B cell (primary cell): ENCODE data around the gene ACAP3. TPM values are rescaled to one million over a fixed set of nuclear protein-coding genes. Genes with fewer than 3 reads are reported as not detected.

Source experiments
- ATAC-seq: fragments of 200-7000 bp; cut with Tn5 transposase; one replicate; pipeline ENCODE4 v1.10.0; 2021; ENCODE audit warnings: low read depth, mild to moderate bottlenecking, moderate number of reproducible peaks, moderate library complexity
- CTCF ChIA-PET: fragments of 350-600 bp; sonication (Branson Sonifier 250); formaldehyde crosslinking; loops from one replicate; lab custom pipeline; 2021; ENCODE audit warnings: antibody characterized with exemption, inconsistent platforms; lab: Charles Lee
- POLR2A ChIA-PET: fragments of 350-600 bp; sonication (Branson Sonifier 250); formaldehyde crosslinking; loops from one replicate; lab custom pipeline; 2021; ENCODE audit warnings: antibody characterized with exemption; lab: Charles Lee
- DNase-seq: peaks from one replicate; pipeline ENCODE4 v3.0.0; 2013
- H2AFZ ChIP-seq: 2 replicates; pipeline ENCODE4 v1.6.1; 2012; ENCODE audit warnings: mild to moderate bottlenecking, low read depth, low read length; ENCODE audit not compliant: insufficient read depth, poor library complexity, severe bottlenecking
- H3K27ac ChIP-seq, 2 donors: 1 replicate in 1 of 2; 2 replicates in 1 of 2; pipeline ENCODE4 v1.5.1; 2012 to 2013; ENCODE audit warnings: low read length in 2 of 2, mild to moderate bottlenecking in 2 of 2, moderate library complexity in 1 of 2
- H3K27me3 ChIP-seq, 4 experiments: fragments of 200-600 bp in 1 of 4; sonication (generic) in 1 of 4; replicated peaks in 1 of 4; 1 replicate in 2 of 4; 2 replicates in 2 of 4; pipeline versions ENCODE4 v1.6.1 to v1.7.0; 2013 to 2016; ENCODE audit warnings: low read length in 3 of 4, mild to moderate bottlenecking in 2 of 4, mixed read lengths in 1 of 4, moderate library complexity in 1 of 4; ENCODE audit not compliant: insufficient read depth in 4 of 4, control insufficient read depth in 3 of 4; ENCODE audit errors: control extremely low read depth in 1 of 4
- H3K36me3 ChIP-seq, 2 experiments: replicated peaks in 1 of 2; 1 replicate in 1 of 2; 2 replicates in 1 of 2; pipeline versions ENCODE4 v1.6.1 to v1.7.1; 2013; ENCODE audit warnings: low read length in 1 of 2; ENCODE audit not compliant: insufficient read depth in 2 of 2, control insufficient read depth in 1 of 2; ENCODE audit errors: control extremely low read depth in 1 of 2, extremely low read depth in 1 of 2
- H3K4me1 ChIP-seq, 2 donors: fragments of 200-600 bp in 1 of 2; sonication (generic) in 1 of 2; 1 replicate in 1 of 2; 2 replicates in 1 of 2; pipeline versions ENCODE4 v1.5.1 to v1.6.1; 2013 to 2017; ENCODE audit warnings: low read length in 2 of 2; ENCODE audit not compliant: control insufficient read depth in 2 of 2, insufficient read depth in 2 of 2
- H3K4me2 ChIP-seq: replicated peaks from 2 replicates; pipeline ENCODE3; 2012; ENCODE audit warnings: mild to moderate bottlenecking, low read depth, low read length; ENCODE audit not compliant: poor library complexity, severe bottlenecking
- H3K4me3 ChIP-seq, 5 experiments: fragments of 200-600 bp in 1 of 5; sonication (generic) in 1 of 5; 1 replicate in 3 of 5; 2 replicates in 2 of 5; pipeline versions ENCODE4 v1.5.1 to v1.7.0; 2011 to 2016; ENCODE audit warnings: low read length in 4 of 5, mild to moderate bottlenecking in 4 of 5, low read depth in 2 of 5, control low read depth in 1 of 5, moderate library complexity in 1 of 5; ENCODE audit not compliant: insufficient read depth in 1 of 5; ENCODE audit errors: control extremely low read depth in 1 of 5, extremely low read depth in 1 of 5
- H3K79me2 ChIP-seq: fragments of 200-600 bp; sonication (generic); one replicate; pipeline ENCODE4 v1.6.0; 2016; ENCODE audit warnings: low read length; ENCODE audit not compliant: control insufficient read depth, insufficient read depth
- H3K9ac ChIP-seq: fragments of 200-600 bp; sonication (generic); 2 replicates; pipeline ENCODE4 v1.6.1; 2017; ENCODE audit warnings: mild to moderate bottlenecking, low read length, moderate library complexity
- H3K9me3 ChIP-seq, 3 donors: one replicate each; pipeline versions ENCODE4 v1.6.1 to v1.7.1; 2013; ENCODE audit warnings: low read length in 2 of 3; ENCODE audit not compliant: control insufficient read depth in 2 of 3, insufficient read depth in 1 of 3; ENCODE audit errors: control extremely low read depth in 1 of 3
- H4K20me1 ChIP-seq: 2 replicates; pipeline ENCODE4 v1.6.0; 2012; ENCODE audit warnings: mild to moderate bottlenecking, low read length; ENCODE audit not compliant: insufficient read depth, control insufficient read depth, poor library complexity, severe bottlenecking
- H3K27ac Mint-ChIP-seq: one replicate; pipeline ENCODE4 v1.8.0; 2021; ENCODE audit warnings: mixed read lengths
- H3K27me3 Mint-ChIP-seq: one replicate; pipeline ENCODE4 v1.8.0; 2021; ENCODE audit warnings: mixed read lengths
- H3K4me1 Mint-ChIP-seq: one replicate; pipeline ENCODE4 v1.8.0; 2021; ENCODE audit warnings: mixed read lengths
- H3K4me3 Mint-ChIP-seq: one replicate; pipeline ENCODE4 v1.8.0; 2021; ENCODE audit warnings: mixed read lengths
- H3K9me3 Mint-ChIP-seq: one replicate; pipeline ENCODE4 v1.8.0; 2022; ENCODE audit warnings: mixed read lengths; ENCODE audit not compliant: insufficient read depth
- EZH2 ChIP-seq: IDR thresholded peaks from 2 replicates; pipeline ENCODE4 v1.6.1; 2012; ENCODE audit warnings: borderline replicate concordance, low read depth, mild to moderate bottlenecking, moderate library complexity, low read length; ENCODE audit not compliant: insufficient read depth, poor library complexity, severe bottlenecking
- WGBS: methylation state at CpG from one replicate; pipeline ENCODE4 v1.1.5; 2013; ENCODE audit warnings: missing lambda C conversion rate; ENCODE audit not compliant: insufficient coverage; 5-methylcytosine and 5-hydroxymethylcytosine counted together
- intact Hi-C: fragments of 100-400 bp; cut with micrococcal nuclease; formaldehyde crosslinking; loops from one replicate; pipeline ENCODE4 v1.10.0; 2022
- polyA plus RNA-seq: library from polyadenylated mRNA; depleted of rRNA; stranded (reverse); fragments of >200 nt; gene quantifications from 2 replicates; pipeline ENCODE4 v1.2.3, GENCODE V29; 2012
- total RNA-seq, 2 donors: library from RNA; stranded (reverse); fragments of 120-200 nt in 1 of 2; gene quantifications; 1 replicate in 1 of 2; 2 replicates in 1 of 2; pipeline versions ENCODE4 v1.2.3 to v1.2.4, GENCODE V29; 2013 to 2022
- TF ChIP-seq, protein P1 (sequence below): fragments of 200-600 bp; IDR thresholded peaks from one replicate; pipeline ENCODE4 v1.8.0; 2022; ENCODE audit warnings: antibody characterized with exemption, mild to moderate bottlenecking

ACAP3 gene
- total and polyA plus RNA-seq, 2 donors (not counting 1 experiment from before 2014, with no cell fraction given), result 40.7 to 124 TPM

GRCh38 chr1:1295154-1295923 is 12.4 kb downstream of the ACAP3 start:
- no peaks in the 10 kb centered on the region for H3K9me3 ChIP-seq
- H3K9ac ChIP-seq, result no peak overlapping the region
- ChIA-PET POLR2A (no interaction called here), CTCF (interaction anchor here (0.7 to 1.5 kb wide), 3 partner anchors 10 to 263 kb away, joined by 3 to 4 read pairs (median 3); no protein-coding TSS in a partner anchor)
- no peak overlapping the region for H3K27ac Mint-ChIP-seq
- no peak overlapping the region for H3K4me2 ChIP-seq
- no peak overlapping the region for H3K27ac ChIP-seq
- no peak for DNase-seq
- peaks cover 6% of the 10 kb centered on the region for H4K20me1 ChIP-seq
- H3K4me3 Mint-ChIP-seq, result no peak overlapping the region
- TF ChIP-seq, protein P1, sequence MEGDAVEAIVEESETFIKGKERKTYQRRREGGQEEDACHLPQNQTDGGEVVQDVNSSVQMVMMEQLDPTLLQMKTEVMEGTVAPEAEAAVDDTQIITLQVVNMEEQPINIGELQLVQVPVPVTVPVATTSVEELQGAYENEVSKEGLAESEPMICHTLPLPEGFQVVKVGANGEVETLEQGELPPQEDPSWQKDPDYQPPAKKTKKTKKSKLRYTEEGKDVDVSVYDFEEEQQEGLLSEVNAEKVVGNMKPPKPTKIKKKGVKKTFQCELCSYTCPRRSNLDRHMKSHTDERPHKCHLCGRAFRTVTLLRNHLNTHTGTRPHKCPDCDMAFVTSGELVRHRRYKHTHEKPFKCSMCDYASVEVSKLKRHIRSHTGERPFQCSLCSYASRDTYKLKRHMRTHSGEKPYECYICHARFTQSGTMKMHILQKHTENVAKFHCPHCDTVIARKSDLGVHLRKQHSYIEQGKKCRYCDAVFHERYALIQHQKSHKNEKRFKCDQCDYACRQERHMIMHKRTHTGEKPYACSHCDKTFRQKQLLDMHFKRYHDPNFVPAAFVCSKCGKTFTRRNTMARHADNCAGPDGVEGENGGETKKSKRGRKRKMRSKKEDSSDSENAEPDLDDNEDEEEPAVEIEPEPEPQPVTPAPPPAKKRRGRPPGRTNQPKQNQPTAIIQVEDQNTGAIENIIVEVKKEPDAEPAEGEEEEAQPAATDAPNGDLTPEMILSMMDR, result no peak
- no peak for TF ChIP-seq EZH2
- H3K79me2 ChIP-seq, result no peaks in the 10 kb centered on the region
- H3K4me1 Mint-ChIP-seq, result peaks cover 8% of the 10 kb centered on the region
- no peak for ATAC-seq
- H3K36me3 ChIP-seq, result no peaks in the 10 kb centered on the region
- H3K27me3 Mint-ChIP-seq, result no peaks in the 10 kb centered on the region
- intact Hi-C loops, result no loop called here
- H3K4me1 ChIP-seq, result peaks cover 0 to 14% of the 10 kb centered on the region in 2 donors
- no peaks in the 10 kb centered on the region for H3K27me3 ChIP-seq
- no peaks in the 10 kb centered on the region for H3K9me3 Mint-ChIP-seq
- H3K4me3 ChIP-seq, result no peak overlapping the region
- H2AFZ ChIP-seq, result no peak overlapping the region
- 97% methylated on average over 35 of the region's 35 CpGs for WGBS

DNA sequence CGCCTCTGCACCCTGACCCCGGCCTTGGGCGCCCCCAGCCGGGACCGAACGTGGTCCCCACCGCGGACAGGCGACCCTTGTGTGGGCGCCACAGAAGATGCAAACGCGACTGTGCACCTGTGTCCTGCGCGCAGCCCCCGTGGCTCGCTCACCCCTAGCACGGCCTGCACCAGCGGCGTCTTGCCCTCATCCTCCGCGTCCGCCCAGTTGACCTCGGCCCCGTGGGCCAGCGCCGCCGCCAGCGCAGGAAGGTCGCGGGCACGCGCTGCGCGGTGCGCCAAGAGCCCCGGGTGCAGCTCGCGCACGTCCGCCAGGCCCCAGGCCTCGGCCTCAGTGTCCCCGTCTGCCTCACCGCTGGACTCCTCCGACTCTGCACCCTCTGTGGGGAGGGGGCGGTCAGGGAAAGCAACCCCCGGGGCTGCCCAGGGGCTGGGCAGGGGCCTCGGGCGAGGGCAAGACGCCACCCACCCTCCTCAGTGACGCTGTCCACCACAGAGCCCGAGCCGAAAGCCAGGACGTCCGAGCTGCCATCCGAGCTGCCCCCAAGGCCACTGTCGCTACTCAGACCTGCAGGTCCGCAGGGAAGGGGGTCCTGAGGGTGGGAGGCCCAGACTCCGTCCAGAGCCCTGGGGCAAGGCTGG is 13.4 kb downstream of the ACAP3 start:
- Mint-ChIP-seq H3K27me3 (no peaks in the 10 kb centered on the region), H3K4me3 (no peak overlapping the region), H3K9me3 (no peaks in the 10 kb centered on the region), H3K4me1 (peaks cover 11% of the 10 kb centered on the region), H3K27ac (no peak overlapping the region)
- no peak for DNase-seq
- H3K27me3 ChIP-seq, result no peaks in the 10 kb centered on the region
- no peak for TF ChIP-seq EZH2
- TF ChIP-seq, protein P1, result no peak
- H2AFZ ChIP-seq, result no peak overlapping the region
- H3K4me1 ChIP-seq, result peaks cover 0 to 16% of the 10 kb centered on the region in 2 donors
- POLR2A ChIA-PET, result no interaction called here
- H3K79me2 ChIP-seq, result no peaks in the 10 kb centered on the region
- no peaks in the 10 kb centered on the region for H4K20me1 ChIP-seq
- no peaks in the 10 kb centered on the region for H3K9me3 ChIP-seq
- H3K36me3 ChIP-seq, result no peaks in the 10 kb centered on the region
- no peak overlapping the region for H3K4me3 ChIP-seq
- intact Hi-C loops, result no loop called here
- no peak for ATAC-seq
- H3K4me2 ChIP-seq, result no peak overlapping the region
- H3K9ac ChIP-seq, result no peak overlapping the region
- CTCF ChIA-PET, result interaction anchor here (0.7 to 1.0 kb wide), 2 partner anchors 173 to 262 kb away, joined by 3 read pairs; no protein-coding TSS in a partner anchor
- H3K27ac ChIP-seq, result no peak overlapping the region
- WGBS, result 96% methylated on average over 55 of the region's 58 CpGs
